PC-9 (cell line): Measurements from ENCODE around the gene SRSF2. TPM values are rescaled to one million over a fixed set of nuclear protein-coding genes. Genes with fewer than 3 reads are reported as not detected.

Experiments used
- BruUV-seq: library from RNA; stranded (reverse); fragments of 400-500 nt; replicated peaks from 2 replicates; lab custom pipeline; 2021; lab: Mats Ljungman, UMichigan
- CTCF ChIA-PET: fragments of 300-600 bp; sonication (Branson Sonifier 250); formaldehyde crosslinking; loops from one replicate; lab custom pipeline; 2022; ENCODE audit warnings: antibody characterized with exemption; lab: Charles Lee
- POLR2A ChIA-PET: fragments of 300-600 bp; sonication (Branson Sonifier 250); formaldehyde crosslinking; loops from one replicate; lab custom pipeline; 2022; ENCODE audit warnings: antibody characterized with exemption; ENCODE audit not compliant: unreplicated experiment; lab: Charles Lee
- DNase-seq, 2 experiments: peaks; one replicate each; pipeline versions ENCODE4 v3.0.0 to v3.0.0-alpha.2; 2015 to 2022; ENCODE audit warnings: mixed read lengths in 1 of 2
- H2AFZ ChIP-seq: fragments of 200-600 bp; sonication (generic); 2 replicates; pipeline ENCODE4 v1.8.1; 2017; ENCODE audit warnings: antibody characterized with exemption
- H3F3A ChIP-seq: fragments of 200-600 bp; sonication (generic); 2 replicates; pipeline ENCODE4 v1.8.1; 2017; ENCODE audit warnings: antibody characterized with exemption, mild to moderate bottlenecking, low read depth; ENCODE audit not compliant: insufficient read depth
- H3K27ac ChIP-seq: fragments of 200-600 bp; sonication (generic); 2 replicates; pipeline ENCODE4 v1.6.1; 2016; ENCODE audit warnings: mixed run types
- H3K27me3 ChIP-seq: fragments of 200-600 bp; sonication (generic); 2 replicates; pipeline ENCODE4 v1.6.1; 2016; ENCODE audit warnings: low read depth, mixed run types; ENCODE audit not compliant: insufficient read depth
- H3K36me3 ChIP-seq: fragments of 200-600 bp; sonication (generic); 2 replicates; pipeline ENCODE4 v1.6.1; 2016; ENCODE audit warnings: low read depth, mixed run types
- H3K4me1 ChIP-seq: fragments of 200-600 bp; sonication (generic); replicated peaks from 2 replicates; pipeline ENCODE4 v1.6.1; 2016; ENCODE audit warnings: mixed run types; ENCODE audit not compliant: insufficient read depth
- H3K4me2 ChIP-seq: fragments of 200-600 bp; sonication (generic); 2 replicates; pipeline ENCODE4 v1.6.1; 2017; ENCODE audit warnings: mixed run types
- H3K4me3 ChIP-seq: fragments of 200-600 bp; sonication (generic); 2 replicates; pipeline ENCODE4 v1.6.1; 2016; ENCODE audit warnings: mixed run types
- H3K79me2 ChIP-seq: fragments of 200-600 bp; sonication (generic); 2 replicates; pipeline ENCODE4 v1.6.1; 2017; ENCODE audit warnings: low read depth, mixed run types
- H3K9me2 ChIP-seq: fragments of 200-600 bp; sonication (generic); 2 replicates; pipeline ENCODE4 v1.8.1; 2017; ENCODE audit warnings: mild to moderate bottlenecking; ENCODE audit not compliant: insufficient read depth
- H3K9me3 ChIP-seq: fragments of 200-600 bp; sonication (generic); 2 replicates; pipeline ENCODE4 v1.8.1; 2016; ENCODE audit warnings: low read depth; ENCODE audit not compliant: insufficient read depth
- H4K20me1 ChIP-seq: fragments of 200-600 bp; sonication (generic); 2 replicates; pipeline ENCODE4 v1.8.1; 2017; ENCODE audit not compliant: insufficient read depth
- EZH2 ChIP-seq: fragments of 200-600 bp; sonication (generic); IDR thresholded peaks from 2 replicates; pipeline ENCODE4 v1.8.0; 2017; ENCODE audit warnings: antibody characterized with exemption, low read depth
- intact Hi-C: fragments of 100-400 bp; cut with micrococcal nuclease; formaldehyde crosslinking; loops from one replicate; pipeline ENCODE4 v1.10.0; 2022; ENCODE audit not compliant: unreplicated experiment
- total RNA-seq: library from RNA; stranded (reverse); gene quantifications from 2 replicates; pipeline ENCODE4 v1.2.3, GENCODE V29; 2021
- TF ChIP-seq, protein P1 (sequence below): fragments of 200-600 bp; sonication (generic); conservative IDR thresholded peaks from 2 replicates; pipeline ENCODE4 v1.6.1; 2017; ENCODE audit warnings: mixed run types, antibody characterized with exemption, mild to moderate bottlenecking, moderate library complexity

SRSF2 gene
- total RNA-seq, 1 experiment from 2014 or later: 186 TPM

- H3K79me2 ChIP-seq: no peaks in the 10 kb centered on the region
- H3F3A ChIP-seq: no peaks in the 10 kb centered on the region
- H3K9me2 ChIP-seq: no peaks in the 10 kb centered on the region
- ChIA-PET CTCF (interaction anchor here (0.7 kb wide), 1 partner anchor 75 kb away, joined by 17 read pairs; no protein-coding TSS in a partner anchor), POLR2A (no interaction called here)
- H3K27ac ChIP-seq: no peak overlapping the region
- H2AFZ ChIP-seq: no peak overlapping the region
- BruUV-seq: no TSS peak
- no peaks in the 10 kb centered on the region for H3K9me3 ChIP-seq
- no peak overlapping the region for H3K4me2 ChIP-seq
- DNase-seq: no peak
- no peaks in the 10 kb centered on the region for H3K4me1 ChIP-seq
- no peaks in the 10 kb centered on the region for H3K36me3 ChIP-seq
- H3K4me3 ChIP-seq: no peak overlapping the region
- H3K27me3 ChIP-seq: no peaks in the 10 kb centered on the region
- TF ChIP-seq EZH2: no peak
- TF ChIP-seq, protein P1, sequence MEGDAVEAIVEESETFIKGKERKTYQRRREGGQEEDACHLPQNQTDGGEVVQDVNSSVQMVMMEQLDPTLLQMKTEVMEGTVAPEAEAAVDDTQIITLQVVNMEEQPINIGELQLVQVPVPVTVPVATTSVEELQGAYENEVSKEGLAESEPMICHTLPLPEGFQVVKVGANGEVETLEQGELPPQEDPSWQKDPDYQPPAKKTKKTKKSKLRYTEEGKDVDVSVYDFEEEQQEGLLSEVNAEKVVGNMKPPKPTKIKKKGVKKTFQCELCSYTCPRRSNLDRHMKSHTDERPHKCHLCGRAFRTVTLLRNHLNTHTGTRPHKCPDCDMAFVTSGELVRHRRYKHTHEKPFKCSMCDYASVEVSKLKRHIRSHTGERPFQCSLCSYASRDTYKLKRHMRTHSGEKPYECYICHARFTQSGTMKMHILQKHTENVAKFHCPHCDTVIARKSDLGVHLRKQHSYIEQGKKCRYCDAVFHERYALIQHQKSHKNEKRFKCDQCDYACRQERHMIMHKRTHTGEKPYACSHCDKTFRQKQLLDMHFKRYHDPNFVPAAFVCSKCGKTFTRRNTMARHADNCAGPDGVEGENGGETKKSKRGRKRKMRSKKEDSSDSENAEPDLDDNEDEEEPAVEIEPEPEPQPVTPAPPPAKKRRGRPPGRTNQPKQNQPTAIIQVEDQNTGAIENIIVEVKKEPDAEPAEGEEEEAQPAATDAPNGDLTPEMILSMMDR: no peak
- intact Hi-C loops: no loop called here
- H4K20me1 ChIP-seq: no peaks in the 10 kb centered on the region
Measured at GRCh38 chr17:76697702-76698465, 39.2 kb downstream of the SRSF2 start.

DNA sequence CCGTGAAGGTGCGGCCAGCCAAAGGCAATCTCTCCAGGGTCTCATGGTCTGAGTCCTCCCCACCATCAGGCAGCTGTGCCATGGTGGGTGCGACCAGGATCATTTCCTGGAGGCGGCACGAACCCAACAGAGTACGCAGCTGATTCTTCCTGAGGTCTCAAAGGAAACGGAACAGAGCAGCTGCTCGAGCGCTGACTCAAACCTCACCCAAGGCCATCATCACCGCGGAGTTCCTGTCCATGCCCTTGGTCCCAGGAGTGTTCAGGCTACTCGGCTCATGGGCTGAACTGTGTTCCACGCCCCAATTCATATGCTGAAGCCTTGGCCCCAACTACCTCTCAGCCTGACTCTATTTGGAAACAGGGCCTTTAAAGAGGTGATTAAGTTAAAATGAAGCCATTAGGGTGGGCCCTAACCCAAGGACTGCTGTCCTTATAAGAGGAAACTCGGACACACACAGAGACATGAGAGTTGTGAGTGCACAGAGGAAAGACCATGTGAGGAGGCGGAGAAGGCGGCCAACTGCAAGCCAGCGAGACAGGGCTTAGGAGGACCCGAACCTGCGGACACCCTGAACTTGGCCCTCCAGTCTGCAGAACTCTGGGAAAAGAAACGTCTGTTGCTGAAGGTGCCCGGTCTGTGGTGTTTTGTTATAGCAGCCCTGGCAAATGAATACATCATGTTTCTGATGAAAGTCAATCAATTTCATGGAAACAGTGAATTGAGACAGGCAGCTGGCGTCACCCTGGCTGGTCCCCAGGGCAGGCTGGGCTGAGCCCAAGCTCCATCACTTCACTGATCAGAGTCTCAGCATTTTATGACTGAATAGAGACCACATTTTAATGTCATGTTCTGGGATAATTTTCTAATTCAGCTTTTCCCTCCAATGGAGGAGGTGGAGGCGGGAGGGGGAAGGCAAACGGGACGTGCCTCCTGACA is 40.1 kb downstream of the SRSF2 start:
- H3K9me2 ChIP-seq: no peaks in the 10 kb centered on the region
- DNase-seq: no peak
- H3K9me3 ChIP-seq: no peaks in the 10 kb centered on the region
- H3K4me1 ChIP-seq: no peaks in the 10 kb centered on the region
- H2AFZ ChIP-seq: no peak overlapping the region
- no peak overlapping the region for H3K4me3 ChIP-seq
- intact Hi-C loops: no loop called here
- TF ChIP-seq EZH2: no peak
- TF ChIP-seq, protein P1: no peak
- POLR2A ChIA-PET: interaction anchor here (0.7 kb wide), 1 partner anchor 257 kb away, joined by 3 read pairs; no protein-coding TSS in a partner anchor
- no peaks in the 10 kb centered on the region for H4K20me1 ChIP-seq
- H3K79me2 ChIP-seq: no peaks in the 10 kb centered on the region
- CTCF ChIA-PET: interaction anchor here (0.7 kb wide), 1 partner anchor 74 kb away, joined by 17 read pairs; no protein-coding TSS in a partner anchor
- no peaks in the 10 kb centered on the region for H3K36me3 ChIP-seq
- H3K27ac ChIP-seq: no peak overlapping the region
- no peaks in the 10 kb centered on the region for H3K27me3 ChIP-seq
- no peak overlapping the region for H3K4me2 ChIP-seq
- no peaks in the 10 kb centered on the region for H3F3A ChIP-seq
- BruUV-seq: no TSS peak

DNA sequence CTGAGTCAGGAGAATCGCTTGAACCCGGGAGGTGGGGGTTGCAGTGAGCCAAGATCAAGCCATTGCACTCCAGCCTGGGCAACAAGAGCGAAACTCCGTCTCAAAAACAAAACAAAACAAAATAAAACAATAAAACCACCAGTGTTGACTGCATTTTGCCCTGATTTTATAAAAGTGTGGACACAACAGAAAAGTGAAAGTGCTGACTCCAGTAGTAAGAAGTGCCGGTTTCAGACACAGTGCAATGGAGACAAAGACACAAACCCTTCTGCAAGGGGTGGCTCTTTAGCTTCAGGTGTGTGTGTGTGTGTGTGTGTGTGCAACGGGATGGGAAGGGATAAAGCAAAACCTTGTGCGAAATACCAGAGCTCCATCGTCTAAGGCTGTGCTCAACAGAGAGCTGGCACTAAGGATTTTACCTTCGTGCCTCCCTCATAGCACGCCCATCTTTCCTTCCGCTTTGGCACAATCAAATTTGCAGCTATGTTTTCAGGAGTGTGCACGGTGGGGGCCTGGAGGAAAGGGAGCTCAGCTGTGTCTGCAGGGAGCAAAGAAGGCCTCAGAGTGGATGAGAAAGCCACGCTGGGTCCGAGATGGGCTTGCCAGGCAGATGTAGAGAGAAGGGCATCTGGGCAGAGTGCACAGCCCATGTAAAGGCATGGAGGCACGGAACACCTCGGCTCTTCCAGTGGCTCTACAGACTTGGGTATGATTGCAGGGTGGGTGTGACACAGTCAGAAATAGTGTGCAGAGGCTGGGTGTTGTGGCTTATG is 41.9 kb downstream of the SRSF2 start:
- BruUV-seq: no TSS peak
- TF ChIP-seq, protein P1: no peak
- no peak for TF ChIP-seq EZH2
- CTCF ChIA-PET: no interaction called here
- Histone ChIP-seq H3K9me3 (no peaks in the 10 kb centered on the region), H3K27me3 (no peaks in the 10 kb centered on the region), H3K9me2 (no peaks in the 10 kb centered on the region), H3K79me2 (no peaks in the 10 kb centered on the region), H3K4me1 (no peaks in the 10 kb centered on the region), H3K4me2 (no peak overlapping the region), H3K4me3 (no peak overlapping the region), H3K36me3 (no peaks in the 10 kb centered on the region), H2AFZ (no peak overlapping the region), H3K27ac (no peak overlapping the region), H4K20me1 (no peaks in the 10 kb centered on the region), H3F3A (no peaks in the 10 kb centered on the region)
- POLR2A ChIA-PET: interaction anchor here (0.6 kb wide), 1 partner anchor 41 kb away, joined by 3 read pairs; no protein-coding TSS in a partner anchor
- intact Hi-C loops: no loop called here
- DNase-seq: no peak
